HCT116 (cell line): ENCODE measurements around the gene SCTR.

Source experiments
- CEBPB ChIP-seq: IDR thresholded peaks from 2 replicates; pipeline ENCODE4 v1.6.1; 2012; ENCODE audit warnings: low read depth
- EGR1 ChIP-seq: IDR thresholded peaks from 2 replicates; pipeline ENCODE4 v1.6.1; 2012; ENCODE audit warnings: low read depth
- ELF1 ChIP-seq: IDR thresholded peaks from 2 replicates; pipeline ENCODE4 v1.6.1; 2012; ENCODE audit warnings: low read depth, borderline replicate concordance
- EZH2 ChIP-seq: fragments of 200-600 bp; sonication (generic); IDR thresholded peaks from 2 replicates; pipeline ENCODE4 v1.6.1; 2017; ENCODE audit warnings: antibody characterized with exemption, mixed run types
- EZH2phosphoT487 ChIP-seq: fragments of 200-600 bp; IDR thresholded peaks from 2 replicates; pipeline ENCODE4 v1.6.1; 2018; ENCODE audit warnings: antibody characterized with exemption, borderline replicate concordance
- POLR2A ChIP-seq: IDR thresholded peaks from 2 replicates; pipeline ENCODE4 v1.7.0; 2011; ENCODE audit warnings: borderline replicate concordance; ENCODE audit not compliant: insufficient read depth, insufficient read length; ENCODE audit errors: extremely low read depth
- YY1 ChIP-seq: IDR thresholded peaks from 2 replicates; pipeline ENCODE4 v1.6.1; 2011; ENCODE audit warnings: low read length, low read depth, moderate library complexity, mild to moderate bottlenecking; ENCODE audit not compliant: insufficient replicate concordance; ENCODE audit errors: extremely low read depth
- ZNF274 ChIP-seq: fragments of 200-500 bp; sonication (Bioruptor generic); IDR thresholded peaks from 2 replicates; pipeline ENCODE4 v1.6.1; 2014; ENCODE audit warnings: mild to moderate bottlenecking, low read depth, low read length, inconsistent platforms
- TF ChIP-seq, protein P1 (sequence below), 3 experiments: fragments of 200-600 bp in 1 of 3; sonication (generic) in 1 of 3; IDR thresholded peaks in 2 of 3; conservative IDR thresholded peaks in 1 of 3; 2 replicates each; pipeline ENCODE4 v1.5.1; 2012 to 2017; ENCODE audit warnings: low read depth in 2 of 3, low read length in 2 of 3, antibody characterized with exemption in 1 of 3, borderline replicate concordance in 1 of 3, control low read depth in 1 of 3, mild to moderate bottlenecking in 1 of 3, mixed read lengths in 1 of 3, mixed run types in 1 of 3, moderate library complexity in 1 of 3; ENCODE audit not compliant: insufficient read depth in 1 of 3
- TF ChIP-seq, protein P2 (sequence below): IDR thresholded peaks from 2 replicates; pipeline ENCODE4 v1.6.1; 2012; ENCODE audit warnings: low read depth
- TF ChIP-seq, protein P3 (sequence below): IDR thresholded peaks from 2 replicates; pipeline ENCODE4 v1.6.1; 2012

GRCh38 chr2:119423108-119423444 lies 101.2 kb downstream of the SCTR start:
- no peak for TF ChIP-seq ELF1
- TF ChIP-seq POLR2A = no peak
- no peak for TF ChIP-seq ZNF274
- TF ChIP-seq, protein P1, sequence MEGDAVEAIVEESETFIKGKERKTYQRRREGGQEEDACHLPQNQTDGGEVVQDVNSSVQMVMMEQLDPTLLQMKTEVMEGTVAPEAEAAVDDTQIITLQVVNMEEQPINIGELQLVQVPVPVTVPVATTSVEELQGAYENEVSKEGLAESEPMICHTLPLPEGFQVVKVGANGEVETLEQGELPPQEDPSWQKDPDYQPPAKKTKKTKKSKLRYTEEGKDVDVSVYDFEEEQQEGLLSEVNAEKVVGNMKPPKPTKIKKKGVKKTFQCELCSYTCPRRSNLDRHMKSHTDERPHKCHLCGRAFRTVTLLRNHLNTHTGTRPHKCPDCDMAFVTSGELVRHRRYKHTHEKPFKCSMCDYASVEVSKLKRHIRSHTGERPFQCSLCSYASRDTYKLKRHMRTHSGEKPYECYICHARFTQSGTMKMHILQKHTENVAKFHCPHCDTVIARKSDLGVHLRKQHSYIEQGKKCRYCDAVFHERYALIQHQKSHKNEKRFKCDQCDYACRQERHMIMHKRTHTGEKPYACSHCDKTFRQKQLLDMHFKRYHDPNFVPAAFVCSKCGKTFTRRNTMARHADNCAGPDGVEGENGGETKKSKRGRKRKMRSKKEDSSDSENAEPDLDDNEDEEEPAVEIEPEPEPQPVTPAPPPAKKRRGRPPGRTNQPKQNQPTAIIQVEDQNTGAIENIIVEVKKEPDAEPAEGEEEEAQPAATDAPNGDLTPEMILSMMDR (IDR thresholded peaks at IDR 0.05 in 2 of 3, conservative IDR thresholded peaks at IDR 0.05 in 1 of 3; ENCODE audit: borderline replicate concordance in 1 of 3, insufficient read depth in 1 of 3, low read depth in 2 of 3, low read length in 2 of 3) = no peak
- TF ChIP-seq, protein P2, sequence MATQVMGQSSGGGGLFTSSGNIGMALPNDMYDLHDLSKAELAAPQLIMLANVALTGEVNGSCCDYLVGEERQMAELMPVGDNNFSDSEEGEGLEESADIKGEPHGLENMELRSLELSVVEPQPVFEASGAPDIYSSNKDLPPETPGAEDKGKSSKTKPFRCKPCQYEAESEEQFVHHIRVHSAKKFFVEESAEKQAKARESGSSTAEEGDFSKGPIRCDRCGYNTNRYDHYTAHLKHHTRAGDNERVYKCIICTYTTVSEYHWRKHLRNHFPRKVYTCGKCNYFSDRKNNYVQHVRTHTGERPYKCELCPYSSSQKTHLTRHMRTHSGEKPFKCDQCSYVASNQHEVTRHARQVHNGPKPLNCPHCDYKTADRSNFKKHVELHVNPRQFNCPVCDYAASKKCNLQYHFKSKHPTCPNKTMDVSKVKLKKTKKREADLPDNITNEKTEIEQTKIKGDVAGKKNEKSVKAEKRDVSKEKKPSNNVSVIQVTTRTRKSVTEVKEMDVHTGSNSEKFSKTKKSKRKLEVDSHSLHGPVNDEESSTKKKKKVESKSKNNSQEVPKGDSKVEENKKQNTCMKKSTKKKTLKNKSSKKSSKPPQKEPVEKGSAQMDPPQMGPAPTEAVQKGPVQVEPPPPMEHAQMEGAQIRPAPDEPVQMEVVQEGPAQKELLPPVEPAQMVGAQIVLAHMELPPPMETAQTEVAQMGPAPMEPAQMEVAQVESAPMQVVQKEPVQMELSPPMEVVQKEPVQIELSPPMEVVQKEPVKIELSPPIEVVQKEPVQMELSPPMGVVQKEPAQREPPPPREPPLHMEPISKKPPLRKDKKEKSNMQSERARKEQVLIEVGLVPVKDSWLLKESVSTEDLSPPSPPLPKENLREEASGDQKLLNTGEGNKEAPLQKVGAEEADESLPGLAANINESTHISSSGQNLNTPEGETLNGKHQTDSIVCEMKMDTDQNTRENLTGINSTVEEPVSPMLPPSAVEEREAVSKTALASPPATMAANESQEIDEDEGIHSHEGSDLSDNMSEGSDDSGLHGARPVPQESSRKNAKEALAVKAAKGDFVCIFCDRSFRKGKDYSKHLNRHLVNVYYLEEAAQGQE = no peak
- no peak for TF ChIP-seq CEBPB
- TF ChIP-seq, protein P3, sequence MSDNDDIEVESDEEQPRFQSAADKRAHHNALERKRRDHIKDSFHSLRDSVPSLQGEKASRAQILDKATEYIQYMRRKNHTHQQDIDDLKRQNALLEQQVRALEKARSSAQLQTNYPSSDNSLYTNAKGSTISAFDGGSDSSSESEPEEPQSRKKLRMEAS = no peak
- TF ChIP-seq EGR1 = no peak
- no peak for TF ChIP-seq EZH2phosphoT487
- no peak for TF ChIP-seq EZH2
- no peak for TF ChIP-seq YY1
